Naive thymus-derived CD4-positive, alpha-beta T cell (primary cell): ENCODE measurements around the gene HEATR3. TPM values are rescaled to one million over a fixed set of nuclear protein-coding genes. Genes with fewer than 3 reads are reported as not detected.
A peak's percentile ranks its signal among the peaks of the same experiment; 100 is the strongest.

Experiments used
- ATAC-seq: fragments of 150-1000 bp; cut with Tn5 transposase; 2 replicates; pipeline ENCODE4 v1.10.0; 2021; ENCODE audit warnings: mild to moderate bottlenecking, moderate library complexity
- CTCF ChIA-PET: fragments of 350-600 bp; sonication (Branson Sonifier 250); formaldehyde crosslinking; loops from one replicate; lab custom pipeline; 2021; ENCODE audit warnings: antibody characterized with exemption; lab: Charles Lee
- POLR2A ChIA-PET: fragments of 350-600 bp; sonication (Branson Sonifier 250); formaldehyde crosslinking; loops from one replicate; lab custom pipeline; 2021; ENCODE audit warnings: antibody characterized with exemption, inconsistent platforms; lab: Charles Lee
- DNase-seq, 9 donors: peaks; one replicate each; pipeline versions ENCODE4 v3.0.0 to v3.0.0-alpha.2; 2020 to 2022; ENCODE audit warnings: mixed read lengths in 1 of 9
- H3K27ac ChIP-seq: one replicate; pipeline ENCODE4 v1.7.0; 2013; ENCODE audit warnings: mild to moderate bottlenecking, low read depth, low read length, moderate library complexity
- H3K27me3 ChIP-seq, 2 donors: one replicate each; pipeline ENCODE4 v1.7.0; 2013; ENCODE audit warnings: low read length in 2 of 2, mild to moderate bottlenecking in 2 of 2, moderate library complexity in 2 of 2; ENCODE audit not compliant: control insufficient read depth in 2 of 2, insufficient read depth in 2 of 2
- H3K36me3 ChIP-seq, 3 experiments: 1 replicate in 2 of 3; 2 replicates in 1 of 3; pipeline ENCODE4 v1.7.0; 2013; ENCODE audit warnings: low read length in 3 of 3, mild to moderate bottlenecking in 3 of 3, moderate library complexity in 1 of 3; ENCODE audit not compliant: insufficient read depth in 3 of 3, control insufficient read depth in 2 of 3
- H3K4me1 ChIP-seq, 2 donors: one replicate each; pipeline ENCODE4 v1.7.0; 2013; ENCODE audit warnings: low read length in 2 of 2, mild to moderate bottlenecking in 2 of 2, moderate library complexity in 1 of 2; ENCODE audit not compliant: control insufficient read depth in 2 of 2, insufficient read depth in 2 of 2
- H3K4me3 ChIP-seq: 2 replicates; pipeline ENCODE4 v1.7.0; 2013; ENCODE audit warnings: mild to moderate bottlenecking, low read length
- H3K9me3 ChIP-seq, 3 experiments: 1 replicate in 2 of 3; 2 replicates in 1 of 3; pipeline ENCODE4 v1.7.0; 2013; ENCODE audit warnings: low read length in 3 of 3; ENCODE audit not compliant: control insufficient read depth in 2 of 3
- H3K27ac Mint-ChIP-seq, 9 donors: one replicate each; pipeline ENCODE4 v1.8.0; 2020 to 2022; ENCODE audit warnings: mixed read lengths in 9 of 9, mild to moderate bottlenecking in 8 of 9, moderate library complexity in 5 of 9, inconsistent platforms in 2 of 9
- H3K27me3 Mint-ChIP-seq, 5 donors: one replicate each; pipeline ENCODE4 v1.8.0; 2021 to 2022; ENCODE audit warnings: mixed read lengths in 5 of 5, mild to moderate bottlenecking in 1 of 5
- H3K36me3 Mint-ChIP-seq, 5 donors: one replicate each; pipeline ENCODE4 v1.8.0; 2020 to 2022; ENCODE audit warnings: mixed read lengths in 5 of 5, mild to moderate bottlenecking in 3 of 5, inconsistent platforms in 1 of 5
- H3K4me1 Mint-ChIP-seq, 7 donors: one replicate each; pipeline ENCODE4 v1.8.0; 2020 to 2022; ENCODE audit warnings: mixed read lengths in 7 of 7, mild to moderate bottlenecking in 3 of 7, inconsistent platforms in 1 of 7
- H3K4me3 Mint-ChIP-seq, 10 donors: one replicate each; pipeline ENCODE4 v1.8.0; 2020 to 2022; ENCODE audit warnings: mild to moderate bottlenecking in 10 of 10, mixed read lengths in 10 of 10, moderate library complexity in 6 of 10, inconsistent platforms in 2 of 10
- H3K9me3 Mint-ChIP-seq, 11 donors: one replicate each; pipeline ENCODE4 v1.8.0; 2020 to 2022; ENCODE audit warnings: mixed read lengths in 11 of 11, mild to moderate bottlenecking in 4 of 11, inconsistent platforms in 1 of 11, moderate library complexity in 1 of 11
- intact Hi-C, 2 donors: fragments of 100-400 bp; cut with micrococcal nuclease; formaldehyde crosslinking; loops; one replicate each; pipeline ENCODE4 v1.15.1; 2023
- polyA plus RNA-seq, 2 donors: library from polyadenylated mRNA; unstranded; fragments of 300-500 nt; fragmentation: Illumina TruSeq; gene quantifications; one replicate each; pipeline ENCODE4 v1.2.3, GENCODE V29; 2021
- total RNA-seq, 6 experiments: library from RNA in 5 of 6; stranded (reverse) in 5 of 6; gene quantifications; 1 replicate in 5 of 6; 2 replicates in 1 of 6; pipeline ENCODE4 v1.2.3 and lab custom pipeline; 2021 to 2026

HEATR3 gene
- total RNA-seq (10 to 100 TPM; 12.5 to 27.5 (median 23.5) TPM), polyA plus RNA-seq (10 to 100 TPM in 1 of 2 donors, 1 to 10 TPM in 1; 5.7 to 10.3 TPM), total RNA-seq (lab: John Stamatoyannopoulos, UW) (28.5 reads per million, percentile 58 among the genes with 10 or more reads in this experiment)

- Mint-ChIP-seq H3K27ac (peak within 1 kb of the TSS; percentile 55 to 96 (median 93)), H3K36me3 (peaks cover 0 to 16% (median 11%) of the 10 kb centered on the region in 5 donors), H3K9me3 (peaks cover 0 to 1% (median 0%) of the 10 kb centered on the region in 11 donors), H3K4me3 (peak within 1 kb of the TSS; percentile 80 to 97 (median 92)), H3K4me1 (peaks cover 34 to 49% (median 44%) of the 10 kb centered on the region in 7 donors), H3K27me3 (no peaks in the 10 kb centered on the region)
- ChIA-PET CTCF (interaction anchor here (0.6 to 4.7 kb wide), 6 partner anchors 26 to 770 kb away, joined by 3 to 38 read pairs (median 4); no protein-coding TSS in a partner anchor), POLR2A (interaction anchor here (0.5 to 2.5 kb wide), 10 partner anchors 40 to 407 kb away, joined by 3 to 16 read pairs (median 3); partner anchors contain the start of gene CNEP1R1)
- Histone ChIP-seq H3K4me3 (peak within 1 kb of the TSS; percentile 91), H3K27me3 (no peaks in the 10 kb centered on the region), H3K27ac (peak within 1 kb of the TSS; percentile 81), H3K36me3 (peaks cover 0 to 21% (median 3%) of the 10 kb centered on the region in 3 experiments), H3K4me1 (peaks cover 17 to 18% of the 10 kb centered on the region in 2 donors), H3K9me3 (no peaks in the 10 kb centered on the region)
- DNase-seq (peak; percentile 86 to 96 (median 90)), ATAC-seq (peak; percentile 93)
- intact Hi-C loops = loop anchor here (1.0 to 5.0 kb wide), 12 partner anchors 41 to 681 kb away; partner anchors contain the start of genes ADCY7 (in 2 of the 2), CNEP1R1 (in 2 of the 2), BRD7 (in 1 of the 2) and NKD1 (in 1 of the 2)
Observed at GRCh38 chr16:50065624-50066481, at the start of gene HEATR3. HEATR3 (plus strand) TSS chr16:50065970; CDS start chr16:50066132, 162 bp downstream.

- no peak for ATAC-seq
- POLR2A ChIA-PET = no interaction called here
- H3K27me3 Mint-ChIP-seq = peaks cover 0 to 18% (median 0%) of the 10 kb centered on the region in 5 donors
Observed at GRCh38 chr16:50017553-50017952, 48.2 kb upstream of the HEATR3 start.

GRCh38 chr16:50021544-50021943 is 44.2 kb upstream of the HEATR3 start:
- H3K27ac ChIP-seq = no peak overlapping the region
- no peaks in the 10 kb centered on the region for H3K9me3 Mint-ChIP-seq
- ATAC-seq (no peak), DNase-seq (no peak)
- peaks cover 11 to 15% of the 10 kb centered on the region in 2 donors for H3K4me1 ChIP-seq
- CTCF ChIA-PET = interaction anchor here (0.6 kb wide), 1 partner anchor 49 kb away, joined by 3 read pairs; no protein-coding TSS in a partner anchor
- no peak overlapping the region for H3K4me3 ChIP-seq
- no peaks in the 10 kb centered on the region for H3K36me3 Mint-ChIP-seq
- H3K27me3 ChIP-seq = no peaks in the 10 kb centered on the region
- peak overlapping the region in 1 of 10 donors; percentile 26 for H3K4me3 Mint-ChIP-seq
- peaks cover 1 to 26% (median 18%) of the 10 kb centered on the region in 7 donors for H3K4me1 Mint-ChIP-seq
- no peaks in the 10 kb centered on the region for H3K9me3 ChIP-seq
- intact Hi-C loops = loop anchor here (5.0 to 10.0 kb wide), 3 partner anchors 253 to 614 kb away; no protein-coding TSS in a partner anchor
- peaks cover 0 to 5% (median 0%) of the 10 kb centered on the region in 3 experiments for H3K36me3 ChIP-seq
- H3K27me3 Mint-ChIP-seq = peaks cover 0 to 18% (median 0%) of the 10 kb centered on the region in 5 donors
- POLR2A ChIA-PET = interaction anchor here (0.5 to 1.6 kb wide), 2 partner anchors 9 to 59 kb away, joined by 4 to 6 read pairs; no protein-coding TSS in a partner anchor
- H3K27ac Mint-ChIP-seq = peak overlapping the region in 3 of 9 donors; percentile 23 to 69 (median 33)

More at GRCh38 chr16:50017553-50017952, 48.2 kb upstream of the HEATR3 start:
- Mint-ChIP-seq H3K9me3 (peaks cover 0 to 1% (median 0%) of the 10 kb centered on the region in 11 donors), H3K27ac (no peak overlapping the region), H3K4me3 (no peak overlapping the region), H3K4me1 (peaks cover 0 to 6% (median 3%) of the 10 kb centered on the region in 7 donors), H3K36me3 (no peaks in the 10 kb centered on the region)
- Histone ChIP-seq H3K9me3 (no peaks in the 10 kb centered on the region), H3K4me1 (no peaks in the 10 kb centered on the region), H3K27ac (no peak overlapping the region), H3K4me3 (no peak overlapping the region), H3K36me3 (no peaks in the 10 kb centered on the region), H3K27me3 (no peaks in the 10 kb centered on the region)
- intact Hi-C loops = no loop called here
- DNase-seq = no peak
- CTCF ChIA-PET = no interaction called here

GRCh38 chr16:50023641-50024040 is 42.1 kb upstream of the HEATR3 start:
- ChIA-PET CTCF (interaction anchor here (0.7 to 4.3 kb wide), 4 partner anchors 11 to 262 kb away, joined by 3 to 58 read pairs (median 4); no protein-coding TSS in a partner anchor), POLR2A (interaction anchor here (0.7 to 1.3 kb wide), 2 partner anchors 131 to 187 kb away, joined by 3 to 4 read pairs; no protein-coding TSS in a partner anchor)
- peaks cover 5 to 38% (median 26%) of the 10 kb centered on the region in 7 donors for H3K4me1 Mint-ChIP-seq
- H3K4me3 ChIP-seq = no peak overlapping the region
- H3K9me3 ChIP-seq = no peaks in the 10 kb centered on the region
- peak overlapping the region in 6 of 9 donors; percentile 7 to 96 (median 43) for H3K27ac Mint-ChIP-seq
- no peak overlapping the region for H3K27ac ChIP-seq
- H3K4me1 ChIP-seq = peaks cover 11 to 16% of the 10 kb centered on the region in 2 donors
- peaks cover 0 to 2% (median 0%) of the 10 kb centered on the region in 5 donors for H3K36me3 Mint-ChIP-seq
- no peaks in the 10 kb centered on the region for H3K9me3 Mint-ChIP-seq
- ATAC-seq (no peak), DNase-seq (no peak)
- no peaks in the 10 kb centered on the region for H3K27me3 ChIP-seq
- peaks cover 0 to 5% (median 0%) of the 10 kb centered on the region in 3 experiments for H3K36me3 ChIP-seq
- intact Hi-C loops = loop anchor here (1.0 to 10.0 kb wide), 10 partner anchors 243 to 616 kb away; partner anchors contain the start of genes ADCY7 (in 1 of the 2), BRD7 (in 1 of the 2) and NKD1 (in 1 of the 2)
- peaks cover 0 to 18% (median 0%) of the 10 kb centered on the region in 5 donors for H3K27me3 Mint-ChIP-seq
- no peak overlapping the region for H3K4me3 Mint-ChIP-seq

- Mint-ChIP-seq H3K9me3 (no peaks in the 10 kb centered on the region), H3K36me3 (peaks cover 0 to 2% (median 0%) of the 10 kb centered on the region in 5 donors), H3K27me3 (peaks cover 0 to 16% (median 0%) of the 10 kb centered on the region in 5 donors), H3K4me3 (peak overlapping the region; percentile 88 to 99 (median 96)), H3K4me1 (peaks cover 5 to 40% (median 28%) of the 10 kb centered on the region in 7 donors), H3K27ac (peak overlapping the region in 8 of 9 donors; percentile 87 to 97 (median 94))
- intact Hi-C loops = loop anchor here (1.0 to 10.0 kb wide), 10 partner anchors 243 to 617 kb away; partner anchors contain the start of genes ADCY7 (in 1 of the 2), BRD7 (in 1 of the 2) and NKD1 (in 1 of the 2)
- H3K27me3 ChIP-seq = no peaks in the 10 kb centered on the region
- peak overlapping the region; percentile 97 for H3K4me3 ChIP-seq
- H3K27ac ChIP-seq = peak overlapping the region; percentile 81
- CTCF ChIA-PET = interaction anchor here (0.7 to 4.3 kb wide), 12 partner anchors 11 to 786 kb away, joined by 3 to 58 read pairs (median 3); no protein-coding TSS in a partner anchor
- DNase-seq (no peak), ATAC-seq (no peak)
- peaks cover 0 to 5% (median 0%) of the 10 kb centered on the region in 3 experiments for H3K36me3 ChIP-seq
- POLR2A ChIA-PET = interaction anchor here (1.3 to 2.4 kb wide), 2 partner anchors 41 to 782 kb away, joined by 3 to 16 read pairs; partner anchors contain the start of gene HEATR3
- H3K9me3 ChIP-seq = no peaks in the 10 kb centered on the region
- peaks cover 11 to 16% of the 10 kb centered on the region in 2 donors for H3K4me1 ChIP-seq
Observed at GRCh38 chr16:50024207-50024606, 41.6 kb upstream of the HEATR3 start.
